Islet precursor cell (in vitro differentiated cells): Measurements from ENCODE around the gene GPHN.
A peak's percentile ranks its signal among the peaks of the same experiment; 100 is the strongest.

ENCODE experiments used
- DNase-seq: peaks from one replicate; pipeline ENCODE4 v3.0.0-alpha.2; 2018

Gene GPHN

DNA sequence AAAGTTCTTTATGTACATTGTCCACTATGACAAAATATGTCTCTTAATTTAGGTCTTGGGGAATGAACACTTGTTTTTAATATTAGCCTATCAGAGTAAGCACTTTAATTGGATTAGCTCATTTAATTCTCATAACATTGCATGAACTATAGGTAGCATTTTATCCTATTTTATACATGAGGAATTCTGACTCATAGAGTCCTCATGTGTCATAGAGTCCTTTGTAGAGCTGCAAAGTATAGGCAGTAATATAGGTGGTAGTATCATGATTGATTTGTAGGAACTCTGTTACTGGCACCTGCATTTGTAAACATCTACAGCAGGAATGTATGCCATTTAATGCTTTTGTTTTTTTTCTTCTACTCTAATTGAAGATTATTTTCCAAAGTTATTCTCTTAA, 96.0 kb downstream of the GPHN start:
- no peak for DNase-seq

GRCh38 chr14:66606826-66607225, 98.9 kb downstream of the GPHN start:
- no peak for DNase-seq

- DNase-seq, result no peak
Observed at GRCh38 chr14:66610154-66610563, 102.2 kb downstream of the GPHN start.

- no peak for DNase-seq
Observed at GRCh38 chr14:66613344-66613743, 105.4 kb downstream of the GPHN start.

DNA sequence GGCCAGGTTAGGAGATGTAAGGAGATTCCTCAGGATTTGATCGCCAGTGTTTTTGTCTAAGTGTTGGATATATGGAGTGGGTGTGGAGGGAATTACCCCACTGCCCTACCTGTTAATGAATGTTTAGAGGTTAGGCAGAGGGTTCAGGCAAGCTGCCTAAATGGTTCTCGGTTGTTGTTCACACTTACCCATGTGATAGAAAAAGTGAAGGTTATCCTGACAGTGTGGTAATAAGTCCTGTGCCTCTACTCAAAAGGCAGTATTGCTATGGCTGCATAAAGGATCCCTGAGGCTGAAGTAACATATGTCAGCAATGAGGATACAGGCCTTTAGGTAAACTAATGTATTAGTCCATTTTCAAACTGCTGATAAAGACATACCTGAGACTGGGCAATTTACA, 112.0 kb downstream of the GPHN start:
- DNase-seq, result no peak

DNA sequence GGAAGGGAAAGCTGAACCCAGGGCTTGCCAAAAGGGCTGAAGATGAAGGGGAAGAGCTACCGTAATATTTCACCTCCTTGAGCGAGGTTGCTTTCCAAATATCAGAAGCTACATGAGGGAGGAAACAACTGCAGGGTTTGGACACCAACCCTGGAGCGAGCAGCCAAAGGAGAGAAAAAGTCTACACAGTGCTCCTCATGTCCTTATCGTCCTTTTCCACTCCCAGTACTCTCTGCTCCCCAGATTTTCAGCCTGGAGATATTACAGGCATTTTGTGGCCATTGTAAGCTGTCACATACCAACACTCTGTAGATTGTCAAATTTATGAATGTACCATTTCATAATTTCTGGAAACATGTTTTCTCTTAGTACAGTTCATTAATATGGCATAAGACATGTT, 115.9 kb downstream of the GPHN start:
- DNase-seq, result no peak

DNA sequence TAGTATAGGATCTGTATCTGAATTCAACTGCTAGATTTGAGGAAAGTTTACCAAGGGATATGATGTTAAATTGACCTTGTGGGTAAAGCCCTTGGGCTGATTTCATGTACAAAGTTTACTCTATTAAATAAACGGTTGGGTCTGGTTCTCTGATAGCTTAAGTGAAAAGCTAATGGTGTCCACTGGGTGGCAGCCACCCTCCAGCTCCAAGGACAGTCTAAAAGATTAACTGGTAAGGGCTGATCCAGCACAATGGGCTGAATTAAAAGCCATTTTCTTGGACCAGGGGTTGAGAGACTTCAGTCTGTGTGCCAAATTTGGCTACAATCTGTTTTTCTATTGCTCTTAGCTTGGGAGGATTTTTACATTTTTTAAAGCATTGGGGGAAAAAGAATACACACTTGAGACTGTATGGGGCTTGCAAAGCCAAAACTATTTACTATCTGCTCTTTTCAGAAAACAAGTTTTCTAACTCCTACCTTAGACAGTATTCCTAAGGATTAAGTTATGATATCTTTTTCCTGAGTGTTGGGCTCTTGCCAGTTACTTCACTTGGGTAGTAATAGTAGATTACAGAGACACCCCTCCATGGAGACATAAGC, 116.5 kb downstream of the GPHN start:
- peak; percentile 68 for DNase-seq

- no peak for DNase-seq
Observed at GRCh38 chr14:66628636-66629035, 120.7 kb downstream of the GPHN start.

GRCh38 chr14:66629499-66629898, 121.6 kb downstream of the GPHN start:
- DNase-seq, result no peak

- no peak for DNase-seq
Observed at GRCh38 chr14:66634876-66635275, 126.9 kb downstream of the GPHN start.

DNA sequence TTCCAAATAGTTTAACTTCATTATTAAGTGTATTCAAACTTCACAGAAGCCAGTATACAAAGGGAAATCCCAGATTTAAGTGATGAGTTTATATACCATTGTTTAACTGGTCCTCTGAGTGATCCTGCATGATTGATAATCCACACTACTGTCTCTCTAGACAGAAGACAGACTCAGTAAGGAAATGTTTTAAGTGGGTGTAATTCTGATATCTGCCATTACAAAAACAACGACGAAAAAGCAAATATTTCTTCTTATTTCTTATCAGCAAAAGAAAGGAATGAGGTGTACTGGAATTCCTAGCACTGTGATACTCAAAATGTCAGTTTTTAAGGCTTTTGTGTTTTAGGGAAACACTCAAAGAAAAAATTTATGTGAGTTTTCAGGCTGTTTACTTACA, 127.5 kb downstream of the GPHN start:
- no peak for DNase-seq

- no peak for DNase-seq
Observed at GRCh38 chr14:66636240-66636639, 128.3 kb downstream of the GPHN start.

- no peak for DNase-seq
Observed at GRCh38 chr14:66638689-66639088, 130.7 kb downstream of the GPHN start.

DNA sequence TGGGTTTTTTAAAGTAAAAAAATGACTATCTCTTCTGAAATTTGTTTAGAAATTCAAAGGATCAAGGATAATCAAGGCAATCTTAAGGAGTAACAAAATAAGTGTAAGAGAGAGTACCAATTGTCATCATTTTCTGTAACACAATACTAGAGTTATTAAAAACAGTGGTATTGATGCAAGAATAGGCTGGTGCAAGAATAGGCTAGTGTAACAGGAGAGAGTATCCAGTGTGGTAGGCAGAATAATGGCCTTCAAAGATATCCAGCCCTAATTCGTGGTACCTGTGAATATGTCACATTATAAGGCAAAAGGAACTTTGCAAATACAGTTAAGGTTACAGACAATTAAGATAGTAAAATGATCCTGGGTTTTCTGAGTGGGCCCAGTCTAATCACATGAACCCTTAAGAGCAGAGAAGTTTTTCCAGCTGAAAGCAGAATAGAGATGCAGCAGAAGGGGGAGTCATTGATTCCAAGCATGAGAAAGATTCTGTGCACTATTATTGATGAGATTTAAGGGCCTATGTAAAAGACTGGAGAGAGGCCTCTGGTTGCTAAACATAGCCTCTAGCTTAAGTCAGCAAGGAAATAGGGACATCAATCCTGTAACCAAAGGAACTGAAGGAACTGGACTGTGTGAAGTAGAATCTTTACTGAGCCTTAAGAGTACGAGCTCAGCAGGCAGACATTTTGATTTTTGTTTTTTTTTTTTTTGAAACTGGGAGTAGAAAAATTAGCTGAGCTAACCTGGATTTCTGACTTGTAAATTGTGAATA, 134.1 kb downstream of the GPHN start:
- DNase-seq, result no peak

DNA sequence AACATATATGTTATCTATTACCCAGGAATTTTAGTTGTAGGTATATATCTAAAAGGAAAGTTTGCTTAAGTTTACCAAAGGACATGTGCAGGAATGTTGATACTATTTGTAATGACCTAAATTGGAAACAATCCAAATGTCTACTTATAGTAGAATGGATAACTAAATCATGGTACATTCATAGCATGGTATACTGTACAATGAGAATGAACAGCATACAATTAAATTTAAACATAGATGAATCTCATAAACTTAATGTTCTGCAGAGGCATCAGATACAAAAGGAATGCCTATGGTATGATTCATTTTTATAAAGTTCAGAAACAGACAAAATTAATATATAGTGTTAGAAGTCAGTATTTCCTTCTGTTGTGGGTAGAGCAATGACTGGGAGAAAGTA, 135.4 kb downstream of the GPHN start:
- no peak for DNase-seq

- DNase-seq, result no peak
Observed at GRCh38 chr14:66645716-66646115, 137.8 kb downstream of the GPHN start.

GRCh38 chr14:66649498-66649897, 141.6 kb downstream of the GPHN start:
- DNase-seq, result no peak

GRCh38 chr14:66650491-66650911, 142.6 kb downstream of the GPHN start:
- no peak for DNase-seq

DNA sequence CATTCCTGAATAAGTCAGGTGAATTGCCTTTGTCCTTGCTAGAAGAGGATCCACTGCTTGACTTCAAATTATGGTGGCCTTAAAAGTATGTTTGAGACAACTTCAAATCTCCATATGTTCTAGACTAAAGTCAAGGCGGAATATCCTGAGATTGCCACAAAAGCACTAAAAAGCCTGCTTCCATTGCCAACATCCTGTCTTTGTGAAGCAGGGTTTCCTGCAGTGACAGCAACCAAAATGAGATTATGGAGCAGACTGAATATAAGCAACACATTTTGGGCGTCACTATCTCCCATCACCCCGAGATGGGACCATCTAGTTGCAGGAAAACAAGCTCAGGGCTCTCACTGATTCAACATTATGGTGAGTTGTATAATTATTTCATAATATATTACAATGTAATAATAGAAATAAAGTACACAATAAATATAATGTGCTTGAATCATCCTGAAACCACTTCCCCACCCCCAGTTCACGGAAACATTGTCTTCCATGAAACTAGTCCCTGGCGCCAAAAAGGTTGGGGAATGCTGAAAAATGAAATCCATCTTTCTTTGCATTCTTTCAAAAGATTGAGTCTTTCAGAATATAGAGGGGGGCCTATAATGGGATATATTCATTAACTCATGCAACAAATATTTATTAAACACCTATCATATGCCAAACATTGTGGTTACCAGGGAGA, 143.7 kb downstream of the GPHN start:
- no peak for DNase-seq

GRCh38 chr14:66652525-66653106, 144.7 kb downstream of the GPHN start:
- DNase-seq, result peak; percentile 57

DNA sequence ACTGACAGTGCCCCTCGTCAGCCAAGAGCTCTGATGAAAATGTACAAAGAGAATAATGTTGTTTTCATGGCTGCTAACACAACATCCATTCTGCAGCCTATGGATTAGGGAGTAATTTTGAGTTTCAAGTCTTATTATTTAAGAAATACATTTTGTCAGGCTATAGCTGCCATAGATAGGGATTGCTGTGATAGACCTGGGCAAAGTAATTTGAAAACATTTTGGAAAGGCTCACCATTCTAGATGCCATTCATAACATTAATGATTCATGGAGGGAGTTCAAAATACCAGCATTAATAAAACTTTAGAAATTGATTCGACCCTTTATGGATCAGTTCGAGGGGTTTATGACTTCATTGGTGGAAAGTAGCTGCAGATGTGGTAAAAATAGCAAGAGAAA, 149.8 kb downstream of the GPHN start:
- no peak for DNase-seq

DNA sequence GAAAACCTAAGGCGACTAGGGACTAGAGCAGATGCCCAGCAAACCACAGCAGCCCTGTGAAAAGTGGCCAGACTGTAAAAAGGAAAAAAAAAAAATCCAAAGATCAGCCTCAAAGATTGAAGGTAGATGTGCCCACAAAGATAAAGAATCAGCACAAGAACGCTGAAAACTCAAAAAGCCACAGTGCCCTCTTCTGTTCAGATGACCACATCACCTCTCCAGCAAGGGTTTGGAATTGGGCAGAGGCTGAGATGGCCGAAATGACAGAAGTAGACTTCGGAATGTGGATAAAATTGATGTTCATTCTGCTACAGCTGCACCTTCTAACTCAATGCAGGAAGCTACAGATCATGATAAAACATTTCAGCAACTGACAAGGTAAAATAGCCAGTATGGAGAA, 154.4 kb downstream of the GPHN start:
- DNase-seq, result no peak

- DNase-seq, result no peak
Observed at GRCh38 chr14:66677780-66678179, 169.8 kb downstream of the GPHN start.

DNA sequence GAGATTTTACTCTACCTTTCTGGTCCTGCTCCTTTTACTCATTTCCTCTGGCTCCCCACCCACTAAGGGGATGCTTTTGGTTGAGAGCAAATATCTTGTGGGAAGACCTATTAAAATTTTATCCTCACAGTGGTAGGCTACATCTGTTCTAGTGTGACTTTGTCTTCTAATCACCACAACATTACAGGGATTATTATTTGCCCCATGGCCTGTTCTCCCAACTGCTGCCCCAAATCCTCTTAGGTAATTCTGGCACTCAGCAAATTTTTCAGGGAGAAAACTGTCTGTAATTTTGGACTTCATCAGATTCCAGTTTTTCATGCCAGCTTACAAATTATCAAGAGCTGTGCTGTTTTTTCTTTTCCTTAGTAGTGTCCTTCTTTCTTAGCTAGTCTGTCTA, 172.3 kb downstream of the GPHN start:
- no peak for DNase-seq
